Right lung (tissue), 5 donors: Measurements from ENCODE around the gene ZNF891. TPM values are rescaled to one million over a fixed set of nuclear protein-coding genes. Genes with fewer than 3 reads are reported as not detected.

Source experiments
- DNase-seq, 2 donors: peaks; one replicate each; pipeline ENCODE4 v3.0.0-alpha.2; 2013
- polyA plus RNA-seq, 5 donors: library from polyadenylated mRNA; unstranded; fragments of 120-200 nt; gene quantifications; one replicate each; pipeline versions ENCODE4 v1.2.1 to v1.2.3, GENCODE V29; 2013; ENCODE audit warnings: inconsistent platforms in 1 of 5, low replicate concordance in 1 of 5; ENCODE audit not compliant: insufficient read length in 5 of 5, insufficient read depth in 1 of 5

ZNF891 gene
- polyA plus RNA-seq, 5 donors = 3.7 to 8.4 (median 8.1) TPM

GRCh38 chr12:133073836-133074235, 56.2 kb downstream of the ZNF891 start:
- no peak for DNase-seq

GRCh38 chr12:133063556-133063955, 66.5 kb downstream of the ZNF891 start:
- no peak for DNase-seq

GRCh38 chr12:133061954-133062353, 68.1 kb downstream of the ZNF891 start:
- no peak for DNase-seq

GRCh38 chr12:133058203-133059113, 71.6 kb downstream of the ZNF891 start:
- no peak for DNase-seq

GRCh38 chr12:133057446-133057845, 72.6 kb downstream of the ZNF891 start:
- DNase-seq = no peak

Other genes starting within 250 kb of the ZNF891 start
- gene CHFR, start 242.7 kb downstream of the ZNF891 start, polyA plus RNA-seq = 10 to 100 TPM; 22.4 to 26.3 (median 24.1) TPM
- gene ZNF605, start 174.0 kb downstream of the ZNF891 start, polyA plus RNA-seq = 10 to 100 TPM; 15.7 to 30.3 (median 23.7) TPM
- 10 to 100 TPM; 13.4 to 18.0 (median 15.0) TPM for gene ZNF26, start 143.9 kb downstream of the ZNF891 start, polyA plus RNA-seq
- gene ZNF84, start 92.8 kb downstream of the ZNF891 start, polyA plus RNA-seq = 10 to 100 TPM; 44.5 to 93.7 (median 75.6) TPM
- gene ZNF140, start 49.4 kb downstream of the ZNF891 start, polyA plus RNA-seq = 10 to 100 TPM; 31.8 to 50.0 (median 39.5) TPM
- gene ZNF10, start 353 bp upstream of the ZNF891 start, polyA plus RNA-seq = 10 to 100 TPM; 24.9 to 38.9 (median 32.9) TPM
- 10 to 100 TPM; 17.0 to 37.0 (median 27.4) TPM for gene ZNF268, start 51.2 kb upstream of the ZNF891 start, polyA plus RNA-seq
- gene ANHX, start 105.6 kb upstream of the ZNF891 start, polyA plus RNA-seq = not detected